DMS 273 (cell line): Measurements from ENCODE around the gene CDH24.
A peak's percentile ranks its signal among the peaks of the same experiment; 100 is the strongest.

Experiments
- DNase-seq: peaks from one replicate; lab custom pipeline; 2025; ENCODE audit not compliant: unreplicated experiment; lab: John Stamatoyannopoulos, UW

Gene CDH24

GRCh38 chr14:23045419-23046357 is 11.6 kb downstream of the CDH24 start:
- no peak for DNase-seq

GRCh38 chr14:23044840-23045239 is 12.5 kb downstream of the CDH24 start:
- DNase-seq = no peak

- no peak for DNase-seq
Observed at GRCh38 chr14:23043754-23044153, 13.6 kb downstream of the CDH24 start.

- no peak for DNase-seq
Observed at GRCh38 chr14:23043145-23043544, 14.2 kb downstream of the CDH24 start.

- DNase-seq = no peak
Observed at GRCh38 chr14:23042162-23042965, 15.0 kb downstream of the CDH24 start, which contains the start of gene PSMB11. Gene PSMB11, plus strand, starts transcription at chr14:23042212. Its CDS starts 14 bp downstream, at chr14:23042226.

- DNase-seq = no peak
Observed at GRCh38 chr14:23041729-23042128, 15.6 kb downstream of the CDH24 start.

GRCh38 chr14:23040100-23040499 is 17.2 kb downstream of the CDH24 start:
- DNase-seq = no peak

- no peak for DNase-seq
Observed at GRCh38 chr14:23035303-23036144, 21.8 kb downstream of the CDH24 start.

- DNase-seq = no peak
Observed at GRCh38 chr14:23034498-23035302, 22.6 kb downstream of the CDH24 start, which contains the start of gene PSMB5. Gene PSMB5, minus strand, starts transcription at chr14:23034900. Its CDS starts 19 bp downstream, at chr14:23034881.

GRCh38 chr14:23033801-23034497 is 23.4 kb downstream of the CDH24 start:
- DNase-seq = no peak

GRCh38 chr14:23033251-23033727 is 24.0 kb downstream of the CDH24 start:
- no peak for DNase-seq

- DNase-seq = no peak
Observed at GRCh38 chr14:23030936-23031335, 26.4 kb downstream of the CDH24 start.

GRCh38 chr14:23028799-23029198 is 28.5 kb downstream of the CDH24 start:
- DNase-seq = no peak

- DNase-seq = peak; percentile 89
Observed at GRCh38 chr14:23025151-23025814, 32.0 kb downstream of the CDH24 start.

GRCh38 chr14:23024612-23025075 is 32.7 kb downstream of the CDH24 start:
- DNase-seq = peak; percentile 58

- no peak for DNase-seq
Observed at GRCh38 chr14:23023795-23024152, 33.5 kb downstream of the CDH24 start.

- DNase-seq = no peak
Observed at GRCh38 chr14:23023022-23023794, 34.1 kb downstream of the CDH24 start.

- no peak for DNase-seq
Observed at GRCh38 chr14:23021889-23022442, 35.4 kb downstream of the CDH24 start.
